ENCODE results near the gene ZFAND3. TPM values are rescaled to one million over a fixed set of nuclear protein-coding genes. Genes with fewer than 3 reads are reported as not detected.

The ZFAND3 gene
- total and polyA plus RNA-seq, 10 donors, result 9.3 to 63.7 (median 49.9) TPM

DNA sequence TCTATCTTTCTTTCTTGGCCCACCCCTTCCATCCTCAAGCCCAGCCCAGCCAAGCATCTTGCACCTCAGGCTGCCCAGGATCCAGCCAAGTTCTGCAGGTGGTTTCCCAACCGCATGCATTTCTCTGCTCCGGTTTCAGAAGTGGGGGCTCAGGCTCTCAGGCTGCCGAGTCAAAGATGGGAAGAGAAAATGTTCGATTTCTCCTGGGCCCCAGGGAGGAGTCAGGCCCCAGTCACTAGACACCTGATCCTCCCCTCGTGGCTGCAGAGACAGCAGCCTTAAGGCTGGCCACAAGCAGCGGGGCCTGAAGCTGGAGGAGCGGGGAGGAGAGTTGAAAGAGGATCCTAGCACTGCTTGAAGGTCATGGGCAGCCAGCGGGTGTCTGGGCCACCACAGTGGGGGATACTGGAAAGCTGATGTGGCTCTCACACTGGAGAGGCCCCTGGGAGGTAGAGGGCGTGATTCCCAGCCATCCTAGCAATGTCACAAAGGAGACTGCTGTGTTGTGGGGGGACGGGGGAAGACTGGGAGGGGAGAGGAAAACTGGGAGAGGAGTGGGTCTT, 42.2 kb upstream of the ZFAND3 start:
- intact Hi-C loops (cut with DNase I; ENCODE audit: low total_unique reads), result no loop called here
- no peak overlapping the region for H3K27ac ChIP-seq
- DNase-seq, result no peak
- TF ChIP-seq POLR2A (IDR thresholded peaks at IDR 0.05) (no peak), POLR2AphosphoS5 (IDR thresholded peaks at IDR 0.05) (no peak)
- TF ChIP-seq, protein P1, sequence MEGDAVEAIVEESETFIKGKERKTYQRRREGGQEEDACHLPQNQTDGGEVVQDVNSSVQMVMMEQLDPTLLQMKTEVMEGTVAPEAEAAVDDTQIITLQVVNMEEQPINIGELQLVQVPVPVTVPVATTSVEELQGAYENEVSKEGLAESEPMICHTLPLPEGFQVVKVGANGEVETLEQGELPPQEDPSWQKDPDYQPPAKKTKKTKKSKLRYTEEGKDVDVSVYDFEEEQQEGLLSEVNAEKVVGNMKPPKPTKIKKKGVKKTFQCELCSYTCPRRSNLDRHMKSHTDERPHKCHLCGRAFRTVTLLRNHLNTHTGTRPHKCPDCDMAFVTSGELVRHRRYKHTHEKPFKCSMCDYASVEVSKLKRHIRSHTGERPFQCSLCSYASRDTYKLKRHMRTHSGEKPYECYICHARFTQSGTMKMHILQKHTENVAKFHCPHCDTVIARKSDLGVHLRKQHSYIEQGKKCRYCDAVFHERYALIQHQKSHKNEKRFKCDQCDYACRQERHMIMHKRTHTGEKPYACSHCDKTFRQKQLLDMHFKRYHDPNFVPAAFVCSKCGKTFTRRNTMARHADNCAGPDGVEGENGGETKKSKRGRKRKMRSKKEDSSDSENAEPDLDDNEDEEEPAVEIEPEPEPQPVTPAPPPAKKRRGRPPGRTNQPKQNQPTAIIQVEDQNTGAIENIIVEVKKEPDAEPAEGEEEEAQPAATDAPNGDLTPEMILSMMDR (IDR thresholded peaks at IDR 0.05 in 8 of 11, conservative IDR thresholded peaks at IDR 0.05 in 3 of 11), result no peak
- H3K4me1 ChIP-seq, result no peaks in the 10 kb centered on the region
- H3K4me3 ChIP-seq, result no peak overlapping the region
- no peaks in the 10 kb centered on the region for H3K36me3 ChIP-seq
- 67 to 78% (median 71%) methylated on average over 10 of the region's 10 CpGs for WGBS, 5 donors
- peaks cover 0 to 9% (median 6%) of the 10 kb centered on the region in 8 donors for H3K9me3 ChIP-seq
- H3K27me3 ChIP-seq (replicated peaks in 1 of 7), result peaks cover 0 to 13% (median 0%) of the 10 kb centered on the region in 7 donors

DNA sequence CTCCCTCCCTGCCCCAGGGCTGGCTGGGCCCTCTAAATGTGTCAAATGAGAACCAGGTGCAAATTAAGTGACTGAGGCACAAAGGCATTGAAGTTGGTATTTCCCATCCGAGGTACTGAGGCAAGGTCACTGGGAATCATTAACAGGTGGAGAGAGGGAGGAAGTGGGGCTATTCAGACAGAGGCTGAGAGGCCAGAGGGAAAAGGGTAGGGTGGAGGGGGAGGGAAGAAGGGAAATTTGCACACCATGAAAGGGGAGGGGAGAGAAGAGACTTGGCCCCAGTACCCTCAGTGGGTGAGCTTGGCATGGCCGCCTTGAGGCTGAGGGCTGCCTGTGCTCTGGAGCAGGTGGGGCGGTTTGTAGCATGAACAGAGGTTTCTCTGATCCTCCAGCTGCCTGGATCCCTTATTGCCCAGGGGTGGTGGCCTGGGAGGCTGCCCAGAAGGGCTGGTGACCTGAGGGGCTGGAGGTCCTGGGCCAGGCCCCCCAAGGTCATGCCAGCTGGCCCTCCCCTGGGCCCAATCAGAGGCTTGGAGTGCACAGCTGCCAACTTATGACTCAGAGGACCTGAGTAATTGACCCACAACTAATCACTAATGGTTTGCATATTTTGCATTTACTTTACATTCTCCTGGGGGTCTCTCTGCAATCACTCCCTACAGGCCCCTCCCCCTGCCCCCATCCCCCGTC, 40.3 kb upstream of the ZFAND3 start:
- peaks cover 3 to 16% (median 14%) of the 10 kb centered on the region in 6 donors for H3K4me1 ChIP-seq
- H3K4me3 ChIP-seq, result no peak overlapping the region
- H3K27ac ChIP-seq, result no peak overlapping the region
- DNase-seq, result no peak
- H3K36me3 ChIP-seq, result no peaks in the 10 kb centered on the region
- peaks cover 0 to 24% (median 12%) of the 10 kb centered on the region in 7 donors for H3K27me3 ChIP-seq (replicated peaks in 1 of 7)
- 73 to 82% (median 78%) methylated on average over 4 of the region's 4 CpGs for WGBS, 5 donors
- intact Hi-C loops (cut with DNase I; ENCODE audit: low total_unique reads), result no loop called here
- H3K9me3 ChIP-seq, result peaks cover 0 to 3% (median under 1%) of the 10 kb centered on the region in 8 donors
- TF ChIP-seq POLR2A (IDR thresholded peaks at IDR 0.05) (no peak), POLR2AphosphoS5 (IDR thresholded peaks at IDR 0.05) (no peak)
- TF ChIP-seq, protein P1 (IDR thresholded peaks at IDR 0.05 in 8 of 11, conservative IDR thresholded peaks at IDR 0.05 in 3 of 11), result no peak

DNA sequence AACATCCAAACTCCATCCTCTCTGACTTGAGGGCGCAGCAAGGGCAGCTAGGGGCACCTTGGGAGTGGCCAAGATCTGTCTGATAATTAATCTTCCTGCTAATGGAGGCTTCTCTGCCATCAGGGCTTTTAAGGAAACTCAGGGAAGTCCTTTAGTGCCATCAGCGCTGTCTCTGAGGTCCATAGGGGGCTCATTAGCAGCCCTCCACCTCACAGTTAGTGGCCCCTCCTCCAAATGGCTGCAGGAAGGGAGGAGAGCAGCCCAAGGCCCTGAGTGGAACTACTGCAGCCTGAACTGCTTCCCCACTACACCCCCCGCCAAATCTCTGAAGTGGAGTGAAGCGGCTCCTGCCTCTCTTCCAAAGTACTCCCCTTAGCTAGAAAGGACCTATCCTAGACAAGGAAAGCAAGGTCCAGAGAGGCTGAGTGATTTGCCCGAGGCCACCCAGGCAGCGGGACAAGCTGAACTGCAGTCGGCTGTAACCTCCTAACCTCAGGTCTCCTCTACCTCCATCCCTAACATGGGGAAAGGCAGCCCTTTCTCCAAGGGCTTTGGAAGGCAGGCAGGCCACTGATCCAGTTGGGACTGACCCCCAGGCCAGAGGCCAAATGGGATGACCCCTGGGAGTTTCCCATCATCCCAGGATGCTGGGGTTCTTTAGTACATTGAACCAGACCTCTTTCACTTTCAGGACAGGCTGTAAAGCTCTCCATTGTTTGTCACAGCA, 39.5 kb upstream of the ZFAND3 start:
- H3K4me1 ChIP-seq, result peaks cover 7 to 24% (median 20%) of the 10 kb centered on the region in 6 donors
- TF ChIP-seq POLR2A (IDR thresholded peaks at IDR 0.05) (no peak), POLR2AphosphoS5 (IDR thresholded peaks at IDR 0.05) (no peak)
- TF ChIP-seq, protein P1 (IDR thresholded peaks at IDR 0.05 in 8 of 11, conservative IDR thresholded peaks at IDR 0.05 in 3 of 11), result no peak
- DNase-seq, result no peak
- H3K36me3 ChIP-seq, result no peaks in the 10 kb centered on the region
- H3K9me3 ChIP-seq, result no peaks in the 10 kb centered on the region
- no peak overlapping the region for H3K27ac ChIP-seq
- WGBS, 5 donors, result 75 to 89% (median 87%) methylated on average over 7 of the region's 7 CpGs
- peaks cover 0 to 32% (median 18%) of the 10 kb centered on the region in 7 donors for H3K27me3 ChIP-seq (replicated peaks in 1 of 7)
- no peak overlapping the region for H3K4me3 ChIP-seq
- intact Hi-C loops (cut with DNase I; ENCODE audit: low total_unique reads), result no loop called here

DNA sequence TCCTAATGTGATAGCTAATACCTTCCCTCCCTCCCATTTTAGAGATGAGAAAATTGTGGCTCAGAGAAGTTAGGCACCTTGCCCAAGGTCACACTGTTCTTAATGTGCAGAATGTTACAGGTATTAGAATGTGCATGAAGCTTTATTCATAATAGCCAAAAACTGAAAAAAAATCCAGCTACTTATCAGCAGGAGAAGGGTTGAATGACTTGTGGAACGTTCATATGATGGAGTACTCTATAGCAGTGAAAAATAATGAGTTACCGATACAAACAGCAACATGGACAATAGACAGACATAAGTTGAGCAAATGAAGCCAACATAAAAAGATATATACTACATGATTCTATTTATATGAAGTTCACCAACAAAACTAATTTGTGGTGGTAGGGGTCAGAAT, 37.7 kb upstream of the ZFAND3 start:
- Histone ChIP-seq H3K4me1 (peaks cover 7 to 26% (median 20%) of the 10 kb centered on the region in 6 donors), H3K27ac (no peak overlapping the region), H3K36me3 (no peaks in the 10 kb centered on the region), H3K27me3 (replicated peaks in 1 of 7) (peaks cover 0 to 42% (median 18%) of the 10 kb centered on the region in 7 donors), H3K4me3 (no peak overlapping the region), H3K9me3 (no peaks in the 10 kb centered on the region)
- intact Hi-C loops (cut with DNase I; ENCODE audit: low total_unique reads), result no loop called here
- TF ChIP-seq, protein P1 (IDR thresholded peaks at IDR 0.05 in 8 of 11, conservative IDR thresholded peaks at IDR 0.05 in 3 of 11), result no peak
- TF ChIP-seq POLR2A (IDR thresholded peaks at IDR 0.05), result no peak
- no peak for TF ChIP-seq POLR2AphosphoS5 (IDR thresholded peaks at IDR 0.05)
- 83 to 97% (median 93%) methylated on average over 2 of the region's 2 CpGs for WGBS, 5 donors
- DNase-seq, result no peak

Measured in spleen (tissue), 11 donors.